ENCODE data around the gene MTERF2.

GRCh38 chr12:106981788-106982187 lies 5.2 kb downstream of the MTERF2 start:
- no peak for TF ChIP-seq USF2 (CRISPR knock-in tag; IDR thresholded peaks at IDR 0.05)
- no peak for TF ChIP-seq CTCF (IDR thresholded peaks at IDR 0.05)
- no peak for TF ChIP-seq USF1 (CRISPR knock-in tag; IDR thresholded peaks at IDR 0.05)
- TF ChIP-seq MYBL2 (CRISPR knock-in tag; IDR thresholded peaks at IDR 0.05), result no peak
- no peak for TF ChIP-seq NFYB (CRISPR knock-in tag; conservative IDR thresholded peaks at IDR 0.05; ENCODE audit: low read depth)
- no peak for TF ChIP-seq MLX (CRISPR knock-in tag; IDR thresholded peaks at IDR 0.05)
- TF ChIP-seq STAT6 (CRISPR knock-in tag; conservative IDR thresholded peaks at IDR 0.05; ENCODE audit: low read depth), result no peak
- TF ChIP-seq JUN (CRISPR knock-in tag; IDR thresholded peaks at IDR 0.05), result no peak
